ENCODE data around the gene CHST8.
"Not testable (repeated sequence)": the region's sequence is repeated elsewhere in the genome, so short reads cannot be mapped to it uniquely, and the experiment has no call there.

The CHST8 gene

GRCh38 chr19:33641956-33642498 lies 20.3 kb downstream of the CHST8 start:
- DNase-seq (ENCODE audit: low read depth in 2 of 2), result no peak

- DNase-seq (ENCODE audit: low read depth in 2 of 2), result no peak
Measured at GRCh38 chr19:33644284-33644836, 22.6 kb downstream of the CHST8 start.

- DNase-seq (ENCODE audit: low read depth in 2 of 2), result no peak
Measured at GRCh38 chr19:33646306-33646705, 24.6 kb downstream of the CHST8 start.

- DNase-seq (ENCODE audit: low read depth in 2 of 2), result no peak
Measured at GRCh38 chr19:33647146-33647545, 25.4 kb downstream of the CHST8 start.

GRCh38 chr19:33649627-33650305 lies 28.0 kb downstream of the CHST8 start:
- DNase-seq (ENCODE audit: low read depth in 2 of 2), result no peak

GRCh38 chr19:33653684-33654083 lies 31.9 kb downstream of the CHST8 start:
- DNase-seq (ENCODE audit: low read depth in 2 of 2), result no peak

GRCh38 chr19:33654840-33655508 lies 33.2 kb downstream of the CHST8 start:
- no peak for DNase-seq (ENCODE audit: low read depth in 2 of 2)

- no peak for DNase-seq (ENCODE audit: low read depth in 2 of 2)
Measured at GRCh38 chr19:33659835-33660234, 38.1 kb downstream of the CHST8 start.

- DNase-seq (ENCODE audit: low read depth in 2 of 2), result no peak
Measured at GRCh38 chr19:33660410-33661124, 38.8 kb downstream of the CHST8 start.

- no peak for DNase-seq (ENCODE audit: low read depth in 2 of 2)
Measured at GRCh38 chr19:33661336-33661735, 39.6 kb downstream of the CHST8 start.

GRCh38 chr19:33662391-33663092 lies 40.8 kb downstream of the CHST8 start:
- DNase-seq (ENCODE audit: low read depth in 2 of 2), result no peak

- DNase-seq (ENCODE audit: low read depth in 2 of 2), result not testable (repeated sequence)
Measured at GRCh38 chr19:33663316-33663715, 41.6 kb downstream of the CHST8 start.

- no peak for DNase-seq (ENCODE audit: low read depth in 2 of 2)
Measured at GRCh38 chr19:33664744-33665143, 43.0 kb downstream of the CHST8 start.

- DNase-seq (ENCODE audit: low read depth in 2 of 2), result no peak
Measured at GRCh38 chr19:33665776-33666595, 44.2 kb downstream of the CHST8 start.

GRCh38 chr19:33667141-33667650 lies 45.4 kb downstream of the CHST8 start:
- DNase-seq (ENCODE audit: low read depth in 2 of 2), result no peak

GRCh38 chr19:33667881-33668280 lies 46.1 kb downstream of the CHST8 start:
- DNase-seq (ENCODE audit: low read depth in 2 of 2), result no peak

- DNase-seq (ENCODE audit: low read depth in 2 of 2), result no peak
Measured at GRCh38 chr19:33668968-33669367, 47.2 kb downstream of the CHST8 start.

GRCh38 chr19:33669376-33669775 lies 47.6 kb downstream of the CHST8 start:
- no peak for DNase-seq (ENCODE audit: low read depth in 2 of 2)

- no peak for DNase-seq (ENCODE audit: low read depth in 2 of 2)
Measured at GRCh38 chr19:33670398-33670797, 48.6 kb downstream of the CHST8 start.

- no peak for DNase-seq (ENCODE audit: low read depth in 2 of 2)
Measured at GRCh38 chr19:33671211-33671610, 49.5 kb downstream of the CHST8 start.
